HG03378 (cell line): ENCODE data around the gene YBX2.
A peak's percentile ranks its signal among the peaks of the same experiment; 100 is the strongest.

Experiments
- ATAC-seq: cut with Tn5 transposase; IDR thresholded peaks from one replicate; pipeline ENCODE4 v1.9.1; 2021; ENCODE audit warnings: mild to moderate bottlenecking, moderate library complexity; ENCODE audit not compliant: unreplicated experiment

YBX2 gene

DNA sequence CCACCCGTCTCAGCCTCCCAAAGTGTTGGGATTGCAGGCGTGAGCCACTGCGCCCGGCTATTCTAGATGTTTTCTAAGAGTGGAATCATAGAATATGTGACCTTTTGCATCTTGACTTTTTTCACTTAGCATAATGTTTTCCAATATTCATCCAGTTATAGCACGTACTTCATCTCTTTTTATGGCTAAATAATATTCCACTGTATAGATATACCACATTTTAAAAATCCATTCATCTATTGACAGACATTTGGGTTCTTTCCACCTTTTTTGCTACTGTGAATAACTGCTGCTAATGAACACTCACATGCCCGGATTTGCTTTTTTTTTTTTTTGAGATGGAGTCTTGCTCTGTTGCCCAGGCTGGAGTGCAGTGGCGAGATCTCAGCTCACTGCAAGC lies 9.7 kb upstream of the YBX2 start:
- ATAC-seq = no peak

DNA sequence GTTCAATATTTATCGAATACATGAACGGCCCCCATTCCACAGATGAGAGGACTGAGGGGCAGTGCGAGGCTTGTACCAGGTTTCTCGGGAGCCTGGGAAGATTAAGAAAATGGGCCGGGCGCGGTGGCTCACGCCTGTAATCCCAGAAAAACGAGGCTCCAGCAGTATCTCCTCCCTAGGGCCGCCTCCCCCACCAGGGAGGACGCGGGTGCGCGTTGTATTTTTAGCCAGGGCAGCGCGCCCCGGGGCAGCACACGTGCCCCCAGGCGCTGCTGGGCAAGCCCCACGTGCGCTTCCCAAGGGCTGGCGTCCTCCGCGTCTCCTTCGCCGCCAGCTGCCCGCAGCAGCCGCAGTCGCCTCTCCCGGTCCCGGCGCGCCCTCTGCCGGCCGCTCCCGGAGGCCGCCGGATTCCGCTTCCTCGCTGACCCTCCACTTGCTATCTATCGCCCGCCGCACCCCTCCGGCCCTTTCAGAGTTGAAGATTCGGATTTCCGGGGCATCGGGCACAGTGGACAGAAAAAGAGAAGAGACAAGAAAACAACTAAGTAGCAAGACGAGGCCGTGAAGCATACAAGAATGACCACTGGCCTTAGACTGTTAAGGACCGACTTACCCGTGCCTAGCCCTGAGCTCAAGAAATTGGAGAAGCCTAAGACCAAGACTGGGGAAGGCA lies 1.9 kb upstream of the YBX2 start:
- no peak for ATAC-seq

DNA sequence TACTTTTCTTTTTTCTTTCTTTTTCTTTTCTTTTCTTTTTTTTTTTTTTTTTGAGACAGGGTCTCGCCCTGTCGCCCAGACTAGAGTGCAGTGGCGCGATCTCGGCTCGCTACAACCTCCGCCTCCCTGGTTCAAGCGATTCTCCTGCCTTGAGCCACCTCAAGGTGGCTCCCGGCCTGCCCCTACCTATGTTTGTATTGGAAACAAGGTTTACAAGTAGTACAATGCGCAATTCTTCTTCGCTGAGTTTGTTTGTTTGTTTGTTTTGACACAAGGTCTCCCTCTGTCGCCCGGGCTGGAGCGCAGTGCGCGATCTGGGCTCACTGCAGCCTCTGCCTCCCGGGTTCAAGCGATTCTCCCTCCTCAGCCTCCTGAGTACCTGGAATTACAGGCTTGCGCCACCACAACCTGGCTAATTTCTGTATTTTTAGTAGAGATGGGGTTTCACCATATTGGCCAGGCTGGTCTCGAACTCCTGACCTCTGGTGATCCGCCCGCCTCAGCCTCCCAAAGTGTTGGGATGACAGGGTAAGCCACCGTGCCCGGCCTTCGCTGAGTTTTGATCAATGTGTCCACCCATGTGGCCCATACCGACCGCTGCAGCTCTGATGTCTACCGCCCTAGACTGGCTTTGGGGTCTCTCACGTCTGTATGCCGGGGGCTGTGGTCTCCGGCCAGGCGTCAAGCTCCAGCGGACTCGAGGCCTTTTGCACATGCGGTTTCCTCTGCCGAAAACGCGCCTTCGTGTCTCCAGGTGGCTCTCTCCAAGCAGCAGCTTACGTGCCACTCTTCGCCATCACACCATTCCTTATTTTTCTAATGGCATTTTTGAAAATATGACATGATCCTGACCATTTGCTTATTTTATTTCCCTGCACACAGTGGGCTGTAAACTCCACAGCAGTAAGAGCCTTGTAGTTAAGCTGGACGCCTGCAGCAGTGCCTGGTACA lies 1.1 kb upstream of the YBX2 start:
- no peak for ATAC-seq

DNA sequence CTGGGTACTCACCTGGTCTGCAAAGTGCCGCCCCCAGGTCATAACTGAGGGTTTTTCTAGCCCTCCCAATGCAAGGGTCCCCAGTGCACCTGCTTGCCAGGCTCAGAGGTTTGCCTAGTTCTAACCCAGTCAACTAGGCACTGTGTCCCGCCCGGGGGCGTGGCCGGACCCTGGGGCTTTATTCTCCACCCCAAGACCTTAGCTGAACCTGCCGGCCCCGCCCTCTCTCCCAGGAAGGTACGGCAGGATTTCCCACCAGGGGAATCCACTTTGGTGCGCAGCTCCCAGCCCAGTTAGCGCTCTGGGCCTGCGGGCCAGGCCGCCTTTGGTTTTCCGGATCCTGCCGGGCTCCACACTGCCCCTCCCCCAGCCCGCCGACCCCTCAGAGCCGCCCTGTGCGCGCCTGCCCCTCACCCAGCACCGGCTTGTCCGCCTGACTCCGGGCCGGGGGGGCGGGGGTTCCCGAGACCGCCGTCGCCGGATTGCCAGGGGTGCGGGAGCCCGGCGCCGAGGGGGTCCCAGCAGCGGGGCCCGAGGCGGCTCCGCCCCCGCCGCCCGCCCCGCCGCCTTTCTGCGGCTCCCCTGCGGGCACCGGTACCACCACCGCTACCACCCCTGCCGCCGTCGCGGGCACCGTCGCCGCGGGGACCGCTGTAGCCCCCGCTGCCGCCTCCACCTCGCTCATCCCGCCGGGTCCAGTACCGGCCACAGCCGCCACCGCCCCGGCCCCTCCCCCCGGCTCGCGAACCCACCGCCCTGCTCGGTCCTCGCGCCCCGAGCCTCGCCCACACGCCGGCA lies 424 bp downstream of the YBX2 start:
- ATAC-seq = no peak

DNA sequence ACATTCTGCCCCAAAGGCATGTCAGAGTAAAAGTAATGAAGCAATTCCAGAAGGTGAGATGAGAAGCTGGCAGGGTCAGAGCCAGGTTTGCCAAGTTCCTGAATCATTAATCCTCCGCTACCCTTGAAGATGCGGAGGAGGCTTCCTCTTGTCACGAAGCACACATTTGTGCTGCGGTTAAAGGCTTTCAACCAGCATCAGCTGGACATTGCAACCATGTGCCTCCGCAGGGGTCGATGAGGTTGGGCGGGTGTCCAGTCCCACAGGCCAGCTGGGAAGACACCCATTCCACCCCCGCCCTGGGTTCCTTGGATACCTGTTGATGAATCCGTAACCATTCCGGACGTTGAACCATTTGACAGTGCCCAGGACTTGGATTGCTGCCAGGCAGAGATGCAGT lies 1.3 kb downstream of the YBX2 start:
- no peak for ATAC-seq

DNA sequence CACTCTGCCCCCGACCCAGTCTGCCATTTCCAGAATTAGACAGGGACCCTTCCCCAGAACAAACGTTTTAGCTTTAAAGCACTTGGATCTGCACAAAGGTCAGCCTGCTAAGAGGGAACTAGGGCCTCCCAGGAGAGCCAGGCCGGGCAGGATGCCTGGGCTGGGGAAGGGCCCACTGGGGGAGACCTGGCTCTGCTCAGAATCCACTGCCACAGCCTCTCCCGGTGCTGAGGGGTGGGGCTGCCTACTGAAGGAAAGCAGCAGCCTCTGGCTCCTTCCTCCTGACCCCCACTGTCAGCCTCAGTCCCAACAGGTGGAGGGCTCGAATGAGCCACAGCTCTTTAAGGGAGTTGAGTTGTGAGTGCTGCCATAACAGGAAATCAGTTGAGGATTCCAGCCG lies 1.7 kb downstream of the YBX2 start:
- ATAC-seq = no peak

DNA sequence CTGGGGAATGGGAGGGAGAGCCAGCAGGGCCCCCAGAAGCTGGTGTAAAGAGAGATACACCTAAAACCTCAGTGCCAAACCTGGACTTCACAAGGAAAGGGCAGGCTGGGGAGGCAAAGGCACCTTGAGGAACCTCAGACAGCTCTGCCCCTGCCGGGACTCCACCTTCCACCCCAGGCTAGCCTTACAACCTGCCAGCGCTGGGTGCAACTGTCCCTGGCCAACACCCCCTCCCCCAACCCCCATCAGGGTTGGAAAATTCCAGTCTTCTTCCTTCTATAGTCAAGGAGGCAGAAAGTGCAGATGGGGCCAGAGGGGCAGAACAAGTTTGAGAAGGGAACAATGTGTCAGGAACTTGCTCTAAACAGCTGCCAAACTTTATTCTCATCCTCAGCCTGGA lies 2.2 kb downstream of the YBX2 start:
- no peak for ATAC-seq

DNA sequence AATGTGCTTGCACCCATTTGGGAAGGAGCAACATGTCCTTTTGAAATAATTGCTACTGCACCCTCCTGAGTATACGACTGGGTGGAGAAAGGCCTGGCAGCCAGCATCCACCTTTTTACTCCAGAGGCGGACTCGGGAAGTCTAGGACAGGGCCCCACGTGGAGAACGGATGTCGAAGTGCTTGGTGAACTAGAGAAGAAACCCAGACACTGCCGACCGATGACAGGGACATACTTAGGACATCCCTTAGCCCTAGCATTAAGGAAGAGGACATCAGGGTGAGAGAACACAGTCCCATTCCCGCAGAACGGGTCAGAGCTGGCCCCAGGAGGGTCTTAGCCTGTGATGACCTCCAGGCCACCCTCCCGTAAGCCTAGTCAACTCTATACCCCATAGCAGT lies 3.8 kb downstream of the YBX2 start:
- ATAC-seq = no peak

DNA sequence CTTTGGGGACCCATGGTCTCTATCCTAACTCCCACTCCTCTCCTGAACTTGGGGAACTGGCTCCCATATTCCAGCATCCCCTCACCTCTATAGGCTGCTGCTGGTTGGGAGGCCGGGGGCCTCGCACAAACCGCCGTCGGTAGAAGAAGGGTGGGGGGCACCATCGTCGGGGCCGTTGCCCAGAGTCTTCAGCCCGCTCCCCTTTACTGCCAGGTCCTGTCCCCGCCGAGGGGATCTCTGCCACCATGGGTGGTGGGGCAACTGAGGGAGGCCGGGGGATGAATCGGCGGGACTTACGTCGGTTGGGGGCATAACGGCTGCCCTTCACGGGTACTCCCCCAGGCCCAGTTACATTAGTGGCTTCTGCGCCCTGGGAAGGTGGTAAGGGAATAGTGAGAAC lies 4.3 kb downstream of the YBX2 start:
- no peak for ATAC-seq

DNA sequence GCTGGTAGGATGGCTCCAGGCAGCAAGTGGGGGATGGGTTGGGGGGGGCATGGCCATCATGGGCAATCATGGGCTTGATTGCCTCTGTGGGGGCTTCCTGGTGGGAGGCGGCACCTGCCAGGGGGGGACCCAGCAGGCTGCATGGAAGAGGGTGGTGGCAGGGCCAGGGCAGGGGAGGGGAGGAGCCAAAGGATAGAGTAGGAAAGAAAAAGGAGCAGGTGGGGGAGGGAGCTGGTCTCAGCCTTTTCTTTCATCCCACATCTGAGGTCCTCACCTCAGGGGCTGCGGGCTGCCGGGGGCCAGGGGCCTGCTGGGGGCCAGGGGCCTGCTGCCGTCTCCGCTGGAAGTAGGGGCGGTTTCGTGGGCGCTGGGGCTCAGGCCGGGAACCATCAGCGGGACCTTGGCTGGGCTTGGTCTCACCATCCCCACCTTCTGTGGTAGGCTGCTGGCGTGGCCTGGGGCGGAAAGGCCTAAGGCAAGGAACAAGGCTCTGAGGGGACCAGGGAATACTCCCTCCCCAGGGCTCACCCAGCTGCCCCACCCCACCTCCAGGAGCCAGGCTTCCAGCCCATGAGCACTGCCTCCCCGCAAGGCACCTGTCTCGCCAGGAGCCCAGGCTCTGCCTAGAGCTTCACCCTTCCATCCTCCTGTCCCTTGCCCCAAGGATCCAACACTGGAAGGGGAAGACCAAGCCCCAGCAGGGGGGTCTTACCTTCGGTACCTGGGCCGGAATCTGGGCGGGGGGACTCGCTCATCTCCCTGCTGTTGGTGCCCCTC lies 5.0 kb downstream of the YBX2 start:
- no peak for ATAC-seq

DNA sequence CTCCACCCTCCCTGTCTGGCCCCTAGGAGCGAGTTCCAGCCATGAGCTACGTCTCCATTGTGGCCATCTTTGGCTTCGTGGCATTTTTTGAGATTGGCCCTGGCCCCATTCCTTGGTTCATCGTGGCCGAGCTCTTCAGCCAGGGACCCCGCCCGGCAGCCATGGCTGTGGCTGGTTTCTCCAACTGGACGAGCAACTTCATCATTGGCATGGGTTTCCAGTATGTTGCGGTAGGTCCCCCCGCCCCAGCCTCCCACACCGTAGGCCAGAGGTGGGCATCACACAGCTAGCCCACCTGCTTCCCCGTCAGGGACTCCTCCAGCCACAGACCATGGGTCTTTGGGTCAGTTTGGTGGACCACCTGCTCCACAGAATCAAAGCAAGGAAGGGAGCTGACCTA lies 8.8 kb downstream of the YBX2 start:
- no peak for ATAC-seq

DNA sequence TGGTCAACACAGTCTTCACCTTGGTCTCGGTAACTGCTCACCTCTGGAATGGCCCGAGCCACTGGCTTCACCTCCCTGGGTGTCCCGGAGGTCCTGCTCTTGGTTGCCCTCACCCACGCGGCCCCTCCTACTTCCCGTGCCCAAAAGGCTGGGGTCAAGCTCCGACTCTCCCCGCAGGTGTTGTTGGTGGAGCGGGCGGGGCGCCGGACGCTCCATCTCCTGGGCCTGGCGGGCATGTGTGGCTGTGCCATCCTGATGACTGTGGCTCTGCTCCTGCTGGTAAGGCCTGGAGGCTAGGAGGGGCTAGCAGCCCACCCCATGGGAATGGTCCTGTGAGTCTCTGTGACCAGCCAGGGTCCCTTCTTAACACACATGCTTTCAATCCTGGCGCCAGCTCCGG lies 9.5 kb downstream of the YBX2 start:
- no peak for ATAC-seq

DNA sequence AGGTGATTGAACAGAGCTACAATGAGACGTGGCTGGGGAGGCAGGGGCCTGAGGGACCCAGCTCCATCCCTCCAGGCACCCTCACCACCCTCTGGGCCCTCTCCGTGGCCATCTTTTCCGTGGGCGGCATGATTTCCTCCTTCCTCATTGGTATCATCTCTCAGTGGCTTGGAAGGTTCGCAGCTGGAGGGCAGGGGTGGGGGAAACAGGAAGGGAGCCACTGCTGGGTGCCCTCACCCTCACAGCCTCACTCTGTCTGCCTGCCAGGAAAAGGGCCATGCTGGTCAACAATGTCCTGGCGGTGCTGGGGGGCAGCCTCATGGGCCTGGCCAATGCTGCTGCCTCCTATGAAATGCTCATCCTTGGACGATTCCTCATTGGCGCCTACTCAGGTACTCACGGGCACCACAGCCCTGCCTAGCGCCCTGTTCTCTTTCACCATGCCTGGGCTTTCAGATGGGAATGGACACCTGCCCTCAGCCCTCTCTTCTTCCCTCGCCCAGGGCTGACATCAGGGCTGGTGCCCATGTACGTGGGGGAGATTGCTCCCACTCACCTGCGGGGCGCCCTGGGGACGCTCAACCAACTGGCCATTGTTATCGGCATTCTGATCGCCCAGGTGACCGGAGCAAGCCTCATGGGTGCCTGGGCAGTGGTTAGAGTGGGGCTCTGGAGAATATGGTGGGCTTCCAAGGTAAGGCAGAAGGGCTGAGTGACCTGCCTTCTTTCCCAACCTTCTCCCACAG lies 10.8 kb downstream of the YBX2 start:
- no peak for ATAC-seq

DNA sequence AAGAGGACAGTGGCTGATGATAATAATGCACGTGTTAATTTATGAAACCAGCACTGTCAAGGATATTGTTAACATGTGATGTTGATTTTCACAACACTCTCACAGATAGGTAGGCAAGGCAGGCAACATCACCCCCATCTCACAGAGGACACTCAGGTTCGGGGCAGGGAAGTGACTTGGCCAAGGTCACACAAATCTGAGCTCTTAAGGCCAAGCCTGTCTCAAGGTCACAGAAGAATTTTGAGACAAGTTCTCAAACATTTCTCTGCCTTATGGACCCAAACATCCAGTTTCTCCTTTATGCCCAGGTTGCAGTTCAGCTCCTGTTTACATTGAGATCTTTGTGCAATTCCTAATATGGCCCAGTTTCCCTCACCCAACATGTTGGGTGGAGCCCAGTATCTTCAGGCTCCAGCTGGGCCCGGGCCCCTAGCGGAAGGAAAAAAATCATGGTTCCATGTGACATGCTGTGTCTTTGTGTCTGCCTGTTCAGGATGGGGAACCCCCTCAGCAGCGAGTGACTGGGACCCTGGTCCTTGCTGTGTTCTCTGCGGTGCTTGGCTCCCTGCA lies 11.6 kb downstream of the YBX2 start:
- no peak for ATAC-seq

DNA sequence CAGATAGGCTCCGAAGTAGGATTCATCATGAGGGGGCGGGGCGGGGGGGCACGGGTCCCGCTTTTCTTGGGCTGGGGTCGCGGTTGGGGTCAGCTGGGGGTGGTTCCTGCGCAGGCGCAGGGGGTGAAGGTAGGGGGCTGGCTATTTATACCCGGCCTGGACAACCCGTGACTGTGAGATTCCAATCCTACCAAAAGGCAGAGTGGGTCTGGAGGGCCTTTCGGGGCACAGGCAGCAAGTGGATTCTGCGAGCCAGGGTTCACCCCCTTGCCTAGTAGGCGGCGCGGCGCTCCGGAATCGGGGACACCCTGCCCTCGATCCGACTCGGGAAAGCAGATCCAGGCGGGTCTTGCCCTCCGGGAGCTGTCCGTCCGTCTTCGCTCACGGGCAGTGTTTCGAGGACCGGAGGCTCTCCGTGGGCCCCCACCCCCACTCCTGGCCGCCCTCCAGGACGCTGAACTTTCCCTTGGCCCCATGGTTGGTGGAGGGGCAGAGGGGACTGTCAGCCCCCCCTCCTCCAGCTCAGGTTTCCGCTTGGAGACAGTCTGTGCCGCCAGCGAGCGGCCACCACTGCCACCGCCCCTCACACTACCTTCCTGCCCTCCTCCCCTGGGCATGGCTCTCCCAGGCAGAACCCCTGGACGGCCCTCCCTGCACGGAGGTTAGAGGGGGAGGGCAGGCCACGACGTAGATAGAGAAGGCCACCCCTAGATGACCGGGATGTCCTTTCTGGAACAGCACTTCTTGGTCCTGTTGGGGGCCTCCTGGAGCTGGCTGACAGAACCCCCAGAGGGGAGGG lies 12.3 kb downstream of the YBX2 start:
- ATAC-seq = no peak

DNA sequence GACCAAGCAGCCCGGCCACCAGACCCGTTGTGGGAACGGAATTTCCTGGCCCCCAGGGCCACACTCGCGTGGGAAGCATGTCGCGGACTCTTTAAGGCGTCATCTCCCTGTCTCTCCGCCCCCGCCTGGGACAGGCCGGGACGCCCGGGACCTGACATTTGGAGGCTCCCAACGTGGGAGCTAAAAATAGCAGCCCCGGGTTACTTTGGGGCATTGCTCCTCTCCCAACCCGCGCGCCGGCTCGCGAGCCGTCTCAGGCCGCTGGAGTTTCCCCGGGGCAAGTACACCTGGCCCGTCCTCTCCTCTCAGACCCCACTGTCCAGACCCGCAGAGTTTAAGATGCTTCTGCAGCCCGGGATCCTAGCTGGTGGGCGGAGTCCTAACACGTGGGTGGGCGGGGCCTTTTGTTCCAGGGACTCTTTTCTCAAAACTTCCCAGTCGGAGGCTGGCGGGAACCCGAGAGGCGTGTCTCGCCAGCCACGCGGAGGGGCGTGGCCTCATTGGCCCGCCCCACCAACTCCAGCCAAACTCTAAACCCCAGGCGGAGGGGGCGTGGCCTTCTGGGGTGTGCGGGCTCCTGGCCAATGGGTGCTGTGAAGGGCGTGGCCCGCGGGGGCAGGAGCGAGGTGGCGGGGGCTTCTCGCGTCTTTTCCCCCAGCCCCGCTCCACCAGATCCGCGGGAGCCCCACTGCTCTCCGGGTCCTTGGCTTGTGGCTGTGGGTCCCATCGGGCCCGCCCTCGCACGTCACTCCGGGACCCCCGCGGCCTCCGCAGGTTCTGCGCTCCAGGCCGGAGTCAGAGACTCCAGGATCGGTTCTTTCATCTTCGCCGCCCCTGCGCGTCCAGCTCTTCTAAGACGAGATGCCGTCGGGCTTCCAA lies 13.1 kb downstream of the YBX2 start, which contains the start of gene SLC2A4:
TSS of gene SLC2A4 (plus strand) at position 645 of the 879 bp plus-strand sequence. CDS start at position 862, 217 bp downstream.
- ATAC-seq = no peak

DNA sequence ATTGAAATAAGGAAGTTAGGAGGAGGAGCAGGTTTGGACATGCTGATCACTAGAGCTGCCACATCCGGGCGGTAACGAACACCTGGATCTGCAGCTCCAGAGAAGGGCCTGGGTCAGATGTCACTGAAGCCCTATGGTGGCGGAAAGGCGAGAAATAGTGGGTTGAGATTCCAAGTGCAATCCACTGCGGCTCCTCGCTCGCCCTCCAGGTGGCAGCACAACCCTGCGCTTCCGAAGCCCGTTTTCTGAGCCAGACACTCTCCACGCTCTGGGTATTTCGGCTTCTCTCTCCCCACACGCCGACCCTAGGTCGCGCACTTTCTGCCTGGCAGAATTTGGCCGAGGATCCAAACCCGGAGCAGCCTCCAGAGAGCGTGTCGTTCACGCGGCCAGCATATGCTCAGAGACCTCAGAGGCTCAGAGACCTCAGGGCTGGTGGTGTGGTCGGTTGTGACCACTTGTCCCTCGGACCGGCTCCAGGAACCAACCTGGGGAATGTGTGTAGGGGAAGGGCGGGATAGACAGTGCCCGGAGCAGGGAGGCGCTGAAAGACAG lies 13.8 kb downstream of the YBX2 start:
- ATAC-seq = peak; percentile 57

DNA sequence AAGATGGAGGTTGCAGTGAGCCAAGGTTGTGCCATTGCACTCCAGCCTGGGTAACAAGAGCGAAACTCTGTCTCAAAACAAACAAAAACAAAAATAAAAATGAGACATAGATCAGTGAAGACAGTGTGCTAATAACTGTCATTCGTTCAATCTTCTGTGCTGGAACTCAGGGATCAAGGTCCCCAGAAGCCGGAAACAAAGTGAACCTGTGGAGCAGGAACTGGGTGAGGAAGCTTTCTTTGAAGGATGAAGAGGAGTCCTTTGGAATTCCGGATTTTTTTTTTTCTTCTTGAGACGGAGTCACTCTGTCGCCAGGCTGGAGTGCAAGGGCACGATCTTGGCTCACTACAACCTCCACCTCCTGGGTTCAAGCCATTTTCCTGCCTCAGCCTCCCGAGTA lies 15.0 kb downstream of the YBX2 start:
- ATAC-seq = no peak
